DOHH2 (cell line): ENCODE measurements around the gene PAK5.
"Not testable (repeated sequence)": the region's sequence is repeated elsewhere in the genome, so short reads cannot be mapped to it uniquely, and the experiment has no call there.

Source experiments
- H3F3A ChIP-seq: fragments of 200-600 bp; sonication (generic), shearing (Covaris generic); 2 replicates; pipeline ENCODE4 v1.6.0; 2016; ENCODE audit warnings: antibody characterized with exemption, mild to moderate bottlenecking; ENCODE audit not compliant: control insufficient read depth, insufficient read depth
- H3K27ac ChIP-seq: fragments of 200-600 bp; sonication (generic); 2 replicates; pipeline ENCODE4 v1.5.1; 2014; ENCODE audit warnings: low read depth, mild to moderate bottlenecking, low read length, moderate library complexity
- H3K27me3 ChIP-seq: fragments of 200-600 bp; sonication (generic); 2 replicates; pipeline ENCODE4 v1.6.1; 2014; ENCODE audit warnings: mild to moderate bottlenecking, low read length, mixed read lengths; ENCODE audit not compliant: control insufficient read depth
- H3K36me3 ChIP-seq: fragments of 200-600 bp; sonication (generic); 2 replicates; pipeline ENCODE4 v1.6.1; 2014; ENCODE audit warnings: mild to moderate bottlenecking, low read length, moderate library complexity, mixed read lengths; ENCODE audit not compliant: control insufficient read depth
- H3K4me1 ChIP-seq: fragments of 200-600 bp; sonication (generic); 2 replicates; pipeline ENCODE4 v1.6.1; 2014; ENCODE audit warnings: mild to moderate bottlenecking, low read length, mixed read lengths; ENCODE audit not compliant: control insufficient read depth
- H3K4me2 ChIP-seq: fragments of 200-600 bp; sonication (generic); 2 replicates; pipeline ENCODE4 v1.6.0; 2014; ENCODE audit warnings: mild to moderate bottlenecking, low read length, moderate library complexity
- H3K4me3 ChIP-seq: fragments of 200-600 bp; sonication (generic); 2 replicates; pipeline ENCODE4 v1.5.1; 2014; ENCODE audit warnings: mild to moderate bottlenecking, low read length, mixed read lengths
- H3K79me2 ChIP-seq: fragments of 200-600 bp; sonication (generic); 2 replicates; pipeline ENCODE4 v1.6.1; 2014; ENCODE audit warnings: mild to moderate bottlenecking, low read length, mixed read lengths; ENCODE audit not compliant: control insufficient read depth
- H3K9me2 ChIP-seq: fragments of 200-600 bp; sonication (generic); replicated peaks from 2 replicates; pipeline ENCODE4 v1.6.1; 2014; ENCODE audit warnings: mild to moderate bottlenecking, low read length, mixed read lengths; ENCODE audit not compliant: control insufficient read depth
- H3K9me3 ChIP-seq: fragments of 200-600 bp; sonication (generic); 2 replicates; pipeline ENCODE4 v1.6.1; 2014; ENCODE audit warnings: antibody characterized with exemption, low read length, mixed read lengths; ENCODE audit not compliant: control insufficient read depth, insufficient read depth
- H4K20me1 ChIP-seq: fragments of 200-600 bp; sonication (generic); 2 replicates; pipeline ENCODE4 v1.6.0; 2014; ENCODE audit warnings: low read depth, mild to moderate bottlenecking, antibody characterized with exemption, low read length, moderate library complexity; ENCODE audit not compliant: control insufficient read depth, insufficient read depth
- EZH2phosphoT487 ChIP-seq: fragments of 200-600 bp; sonication (generic); IDR thresholded peaks from 2 replicates; pipeline ENCODE4 v1.6.1; 2017; ENCODE audit warnings: borderline replicate concordance, mild to moderate bottlenecking, antibody characterized with exemption, low read length, moderate library complexity, mixed read lengths
- TF ChIP-seq, protein P1 (sequence below): fragments of 200-600 bp; sonication (generic); IDR thresholded peaks from one replicate; pipeline ENCODE4 v1.5.1; 2014; ENCODE audit warnings: antibody characterized with exemption, mild to moderate bottlenecking, low read depth, low read length; ENCODE audit not compliant: poor library complexity, severe bottlenecking

The PAK5 gene

GRCh38 chr20:9647741-9648140 lies 191.1 kb downstream of the PAK5 start:
- Histone ChIP-seq H3F3A (no peaks in the 10 kb centered on the region), H4K20me1 (no peaks in the 10 kb centered on the region), H3K79me2 (no peaks in the 10 kb centered on the region), H3K27me3 (no peaks in the 10 kb centered on the region), H3K27ac (no peak overlapping the region), H3K9me2 (no peaks in the 10 kb centered on the region), H3K9me3 (no peaks in the 10 kb centered on the region), H3K4me1 (no peaks in the 10 kb centered on the region), H3K4me2 (no peak overlapping the region), H3K36me3 (no peaks in the 10 kb centered on the region), H3K4me3 (no peak overlapping the region)
- TF ChIP-seq, protein P1, sequence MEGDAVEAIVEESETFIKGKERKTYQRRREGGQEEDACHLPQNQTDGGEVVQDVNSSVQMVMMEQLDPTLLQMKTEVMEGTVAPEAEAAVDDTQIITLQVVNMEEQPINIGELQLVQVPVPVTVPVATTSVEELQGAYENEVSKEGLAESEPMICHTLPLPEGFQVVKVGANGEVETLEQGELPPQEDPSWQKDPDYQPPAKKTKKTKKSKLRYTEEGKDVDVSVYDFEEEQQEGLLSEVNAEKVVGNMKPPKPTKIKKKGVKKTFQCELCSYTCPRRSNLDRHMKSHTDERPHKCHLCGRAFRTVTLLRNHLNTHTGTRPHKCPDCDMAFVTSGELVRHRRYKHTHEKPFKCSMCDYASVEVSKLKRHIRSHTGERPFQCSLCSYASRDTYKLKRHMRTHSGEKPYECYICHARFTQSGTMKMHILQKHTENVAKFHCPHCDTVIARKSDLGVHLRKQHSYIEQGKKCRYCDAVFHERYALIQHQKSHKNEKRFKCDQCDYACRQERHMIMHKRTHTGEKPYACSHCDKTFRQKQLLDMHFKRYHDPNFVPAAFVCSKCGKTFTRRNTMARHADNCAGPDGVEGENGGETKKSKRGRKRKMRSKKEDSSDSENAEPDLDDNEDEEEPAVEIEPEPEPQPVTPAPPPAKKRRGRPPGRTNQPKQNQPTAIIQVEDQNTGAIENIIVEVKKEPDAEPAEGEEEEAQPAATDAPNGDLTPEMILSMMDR = no peak
- TF ChIP-seq EZH2phosphoT487 = no peak

DNA sequence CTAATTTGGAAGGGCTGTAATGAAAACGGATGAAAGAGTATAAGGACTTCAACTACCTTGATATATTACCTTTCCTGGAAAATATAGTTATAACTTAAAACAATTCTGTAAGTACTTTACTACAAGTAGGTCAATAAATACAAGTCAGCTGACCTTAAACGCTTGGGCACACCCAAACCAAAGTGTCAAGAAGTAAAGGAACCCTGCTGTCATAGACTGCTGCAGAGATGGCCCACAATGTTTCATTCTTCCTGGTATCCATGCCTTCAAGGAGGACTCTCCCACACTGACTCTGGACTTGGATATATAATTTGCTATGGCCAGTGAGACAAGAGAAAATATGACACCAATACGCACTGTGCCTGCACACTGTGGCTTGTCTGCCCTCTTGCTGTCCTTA lies 192.5 kb downstream of the PAK5 start:
- Histone ChIP-seq H3K36me3 (no peaks in the 10 kb centered on the region), H3K9me3 (no peaks in the 10 kb centered on the region), H3K27me3 (no peaks in the 10 kb centered on the region), H3K27ac (no peak overlapping the region), H3K79me2 (no peaks in the 10 kb centered on the region), H3K9me2 (no peaks in the 10 kb centered on the region), H3K4me1 (no peaks in the 10 kb centered on the region), H3F3A (no peaks in the 10 kb centered on the region), H3K4me2 (no peak overlapping the region), H3K4me3 (no peak overlapping the region), H4K20me1 (no peaks in the 10 kb centered on the region)
- TF ChIP-seq EZH2phosphoT487 = no peak
- TF ChIP-seq, protein P1 = no peak

DNA sequence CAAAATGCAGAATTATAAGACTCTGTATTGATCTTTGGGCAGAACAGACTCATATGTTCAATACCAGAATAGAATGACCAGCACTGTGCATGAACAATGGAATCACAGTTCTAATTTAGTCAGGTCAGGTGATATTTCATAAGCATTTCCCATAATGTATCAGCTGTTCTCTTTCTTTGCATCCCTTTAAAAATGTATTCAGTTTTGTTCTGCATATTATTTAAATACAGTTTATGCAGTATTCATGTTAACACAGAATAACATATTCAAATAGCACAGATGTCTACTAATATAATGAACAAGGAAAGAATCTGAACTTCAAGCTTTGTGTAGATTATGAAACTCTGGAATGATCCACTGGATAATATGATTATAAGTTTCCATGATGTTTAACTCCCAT lies 196.0 kb downstream of the PAK5 start:
- TF ChIP-seq EZH2phosphoT487 = no peak
- TF ChIP-seq, protein P1 = no peak
- no peak overlapping the region for H3K27ac ChIP-seq
- H3K9me3 ChIP-seq = no peaks in the 10 kb centered on the region
- H3K9me2 ChIP-seq = no peaks in the 10 kb centered on the region
- H3K27me3 ChIP-seq = no peaks in the 10 kb centered on the region
- H3K4me1 ChIP-seq = no peaks in the 10 kb centered on the region
- H3K79me2 ChIP-seq = no peaks in the 10 kb centered on the region
- no peak overlapping the region for H3K4me2 ChIP-seq
- H3F3A ChIP-seq = no peaks in the 10 kb centered on the region
- H3K4me3 ChIP-seq = no peak overlapping the region
- H3K36me3 ChIP-seq = no peaks in the 10 kb centered on the region
- H4K20me1 ChIP-seq = no peaks in the 10 kb centered on the region

- not testable (repeated sequence) for H4K20me1 ChIP-seq, H3K9me3 ChIP-seq
These were observed 197.3 kb downstream of the PAK5 start for GRCh38 chr20:9641499-9642000.

More at GRCh38 chr20:9641499-9642000, 197.3 kb downstream of the PAK5 start:
- not testable (repeated sequence) for H3K27ac ChIP-seq, H3K79me2 ChIP-seq, H3F3A ChIP-seq, H3K4me2 ChIP-seq, H3K4me3 ChIP-seq, H3K27me3 ChIP-seq, H3K4me1 ChIP-seq, H3K36me3 ChIP-seq, H3K9me2 ChIP-seq
